CD8-positive, alpha-beta memory T cell (primary cell): Measurements from ENCODE around the gene CBFA2T3. TPM values are rescaled to one million over a fixed set of nuclear protein-coding genes. Genes with fewer than 3 reads are reported as not detected.

Source experiments
- CTCF ChIA-PET: fragments of 350-600 bp; sonication (Branson Sonifier 250); formaldehyde crosslinking; loops from one replicate; lab custom pipeline; 2021; ENCODE audit warnings: antibody characterized with exemption; lab: Charles Lee
- POLR2A ChIA-PET: fragments of 350-600 bp; sonication (Branson Sonifier 250); formaldehyde crosslinking; loops from one replicate; lab custom pipeline; 2021; ENCODE audit warnings: antibody characterized with exemption; lab: Charles Lee
- DNase-seq, 5 donors: peaks; one replicate each; pipeline versions ENCODE4 v3.0.0 to v3.0.0-alpha.2; 2020 to 2022; ENCODE audit warnings: mixed read lengths in 1 of 5
- H3K27ac ChIP-seq: one replicate; pipeline ENCODE4 v1.7.0; 2013; ENCODE audit warnings: low read depth, mild to moderate bottlenecking, low read length, moderate library complexity
- H3K27me3 ChIP-seq: 2 replicates; pipeline ENCODE4 v1.7.0; 2013; ENCODE audit warnings: low read length, mild to moderate bottlenecking; ENCODE audit not compliant: insufficient read depth, poor library complexity, severe bottlenecking
- H3K36me3 ChIP-seq: 2 replicates; pipeline ENCODE4 v1.7.0; 2013; ENCODE audit warnings: mild to moderate bottlenecking, low read length, moderate library complexity; ENCODE audit not compliant: insufficient read depth
- H3K4me1 ChIP-seq: 2 replicates; pipeline ENCODE4 v1.7.0; 2013; ENCODE audit warnings: mild to moderate bottlenecking, low read length, moderate library complexity; ENCODE audit not compliant: insufficient read depth
- H3K4me3 ChIP-seq: 2 replicates; pipeline ENCODE4 v1.7.0; 2013; ENCODE audit warnings: mild to moderate bottlenecking, low read length
- H3K9me3 ChIP-seq: 2 replicates; pipeline ENCODE4 v1.7.0; 2013; ENCODE audit warnings: mild to moderate bottlenecking, low read length
- H3K27ac Mint-ChIP-seq, 8 donors: one replicate each; pipeline ENCODE4 v1.8.0; 2020 to 2021; ENCODE audit warnings: mixed read lengths in 8 of 8, mild to moderate bottlenecking in 6 of 8, inconsistent platforms in 3 of 8, moderate library complexity in 3 of 8
- H3K27me3 Mint-ChIP-seq, 2 donors: one replicate each; pipeline ENCODE4 v1.8.0; 2020 to 2021; ENCODE audit warnings: mixed read lengths in 2 of 2, mild to moderate bottlenecking in 1 of 2, moderate library complexity in 1 of 2
- H3K36me3 Mint-ChIP-seq, 3 donors: one replicate each; pipeline ENCODE4 v1.8.0; 2020 to 2021; ENCODE audit warnings: mixed read lengths in 3 of 3, inconsistent platforms in 1 of 3, mild to moderate bottlenecking in 1 of 3
- H3K4me1 Mint-ChIP-seq, 3 donors: one replicate each; pipeline ENCODE4 v1.8.0; 2020 to 2021; ENCODE audit warnings: mixed read lengths in 3 of 3, inconsistent platforms in 1 of 3, mild to moderate bottlenecking in 1 of 3
- H3K4me3 Mint-ChIP-seq, 7 donors: one replicate each; pipeline ENCODE4 v1.8.0; 2020 to 2021; ENCODE audit warnings: mixed read lengths in 7 of 7, mild to moderate bottlenecking in 6 of 7, moderate library complexity in 4 of 7, inconsistent platforms in 2 of 7
- H3K9me3 Mint-ChIP-seq, 5 donors: one replicate each; pipeline ENCODE4 v1.8.0; 2020 to 2022; ENCODE audit warnings: mixed read lengths in 5 of 5, mild to moderate bottlenecking in 3 of 5, moderate library complexity in 2 of 5, inconsistent platforms in 1 of 5
- polyA plus RNA-seq: library from polyadenylated mRNA; unstranded; fragments of 300-500 nt; fragmentation: Illumina TruSeq; gene quantifications from one replicate; pipeline ENCODE4 v1.2.3, GENCODE V29; 2021
- total RNA-seq, 2 experiments: library from RNA; stranded (reverse); gene quantifications; one replicate each; pipeline ENCODE4 v1.2.3, GENCODE V29; 2021

The CBFA2T3 gene
- total and polyA plus RNA-seq, 3 experiments from 2014 or later = 0.22 TPM; not detected in 2

DNA sequence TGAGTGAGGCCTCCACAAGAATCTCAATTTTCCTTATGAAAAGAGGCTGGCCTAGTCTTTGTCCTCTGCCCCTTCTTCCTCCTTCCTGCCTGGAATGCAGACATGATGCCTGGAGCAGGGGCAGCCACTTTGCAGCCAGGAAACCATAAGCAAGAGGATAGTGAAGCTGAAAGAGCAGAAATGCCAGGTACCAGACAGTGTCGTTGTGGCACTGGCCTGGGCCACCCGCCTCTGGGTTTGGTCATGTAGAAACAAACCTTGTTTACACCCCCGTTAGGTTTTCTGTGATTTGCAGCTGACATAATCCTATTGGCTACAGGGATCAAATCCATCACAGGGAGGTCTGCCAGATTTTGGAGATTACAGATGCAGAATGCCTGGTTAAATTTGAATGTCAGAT lies 16.5 kb downstream of the CBFA2T3 start:
- no peaks in the 10 kb centered on the region for H3K27me3 ChIP-seq
- H3K4me1 Mint-ChIP-seq = peaks cover 11 to 17% (median 12%) of the 10 kb centered on the region in 3 donors
- H3K4me1 ChIP-seq = peaks cover 10% of the 10 kb centered on the region
- no peak overlapping the region for H3K4me3 Mint-ChIP-seq
- H3K36me3 Mint-ChIP-seq = peaks cover 0 to 3% (median 0%) of the 10 kb centered on the region in 3 donors
- H3K9me3 ChIP-seq = no peaks in the 10 kb centered on the region
- H3K27ac Mint-ChIP-seq = no peak overlapping the region
- no peaks in the 10 kb centered on the region for H3K36me3 ChIP-seq
- H3K9me3 Mint-ChIP-seq = no peaks in the 10 kb centered on the region
- no peak overlapping the region for H3K27ac ChIP-seq
- DNase-seq = no peak
- H3K4me3 ChIP-seq = no peak overlapping the region
- ChIA-PET CTCF (no interaction called here), POLR2A (no interaction called here)
- H3K27me3 Mint-ChIP-seq = peaks cover 19 to 45% of the 10 kb centered on the region in 2 donors

DNA sequence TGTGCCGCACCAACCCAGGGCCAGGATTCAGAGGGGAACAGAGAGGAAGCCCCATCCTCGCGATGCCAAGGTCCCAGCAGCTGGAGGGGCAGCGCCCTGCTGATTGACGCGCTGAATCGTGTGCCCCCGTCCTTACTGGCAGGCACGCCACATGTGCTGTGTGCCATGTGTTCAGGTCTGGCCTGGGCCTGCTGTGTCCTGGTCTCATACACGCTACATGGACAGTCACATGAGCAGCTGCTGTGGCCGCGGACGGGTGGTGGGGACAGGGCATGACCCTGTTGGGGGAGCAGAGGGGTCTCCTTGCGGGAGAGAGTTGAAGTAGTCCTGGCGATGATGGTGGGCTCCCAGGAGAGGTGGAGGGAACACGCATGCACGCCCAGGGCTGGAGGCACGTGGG lies 18.0 kb downstream of the CBFA2T3 start:
- Mint-ChIP-seq H3K27ac (peak overlapping the region in 1 of 8 donors; percentile 79), H3K9me3 (no peaks in the 10 kb centered on the region), H3K4me3 (no peak overlapping the region), H3K27me3 (peaks cover 19 to 41% of the 10 kb centered on the region in 2 donors), H3K36me3 (peaks cover 0 to 3% (median 0%) of the 10 kb centered on the region in 3 donors), H3K4me1 (peaks cover 11 to 17% (median 12%) of the 10 kb centered on the region in 3 donors)
- Histone ChIP-seq H3K9me3 (no peaks in the 10 kb centered on the region), H3K27me3 (no peaks in the 10 kb centered on the region), H3K4me3 (no peak overlapping the region), H3K36me3 (no peaks in the 10 kb centered on the region), H3K4me1 (peaks cover 10% of the 10 kb centered on the region), H3K27ac (no peak overlapping the region)
- no peak for DNase-seq
- ChIA-PET CTCF (no interaction called here), POLR2A (no interaction called here)

DNA sequence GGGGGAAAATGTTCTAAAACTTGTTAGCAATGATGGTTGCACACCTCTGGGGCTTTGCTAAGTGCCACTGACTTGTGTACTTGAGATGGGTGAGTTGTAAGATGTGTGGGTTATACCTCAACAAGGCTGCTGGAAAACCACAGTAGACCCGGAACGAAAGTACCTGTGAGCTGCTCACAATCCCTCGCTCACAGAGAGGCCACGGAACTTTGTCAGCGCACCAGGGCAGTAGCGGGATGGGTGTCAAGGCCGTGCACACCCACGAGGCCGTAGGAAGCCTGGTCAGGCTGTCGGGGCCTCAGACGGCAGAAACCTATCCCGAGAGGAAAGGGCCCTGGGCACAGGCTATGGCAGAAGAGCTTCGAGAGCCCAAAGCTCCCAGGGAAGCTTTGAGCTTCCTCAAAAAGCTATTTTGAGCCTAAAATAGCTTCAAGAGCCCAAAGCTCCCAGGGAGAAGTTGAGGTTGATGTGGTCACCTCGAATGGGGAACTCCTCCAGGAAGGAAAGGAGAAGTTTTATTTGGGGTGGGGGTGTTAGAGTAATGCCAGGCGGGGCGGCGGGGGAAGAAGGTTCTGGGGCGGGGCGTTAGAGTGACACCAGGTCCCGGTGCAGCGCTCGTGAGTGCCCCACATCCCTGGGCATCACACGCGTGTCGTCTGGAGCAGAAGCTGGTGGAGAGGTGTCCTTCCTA lies 19.0 kb downstream of the CBFA2T3 start:
- no peaks in the 10 kb centered on the region for H3K9me3 Mint-ChIP-seq
- no peak overlapping the region for H3K27ac ChIP-seq
- no peaks in the 10 kb centered on the region for H3K9me3 ChIP-seq
- peak overlapping the region in 6 of 7 donors; percentile 9 to 78 (median 64) for H3K4me3 Mint-ChIP-seq
- peaks cover 19 to 41% of the 10 kb centered on the region in 2 donors for H3K27me3 Mint-ChIP-seq
- no peaks in the 10 kb centered on the region for H3K36me3 ChIP-seq
- ChIA-PET POLR2A (interaction anchor here (0.6 kb wide), 1 partner anchor 61 kb away, joined by 3 read pairs; no protein-coding TSS in a partner anchor), CTCF (no interaction called here)
- H3K36me3 Mint-ChIP-seq = peaks cover 0 to 3% (median 0%) of the 10 kb centered on the region in 3 donors
- no peak for DNase-seq
- peaks cover 10% of the 10 kb centered on the region for H3K4me1 ChIP-seq
- H3K27me3 ChIP-seq = no peaks in the 10 kb centered on the region
- peaks cover 11 to 17% (median 12%) of the 10 kb centered on the region in 3 donors for H3K4me1 Mint-ChIP-seq
- H3K27ac Mint-ChIP-seq = peak overlapping the region in 3 of 8 donors; percentile 8 to 14 (median 13)
- no peak overlapping the region for H3K4me3 ChIP-seq

DNA sequence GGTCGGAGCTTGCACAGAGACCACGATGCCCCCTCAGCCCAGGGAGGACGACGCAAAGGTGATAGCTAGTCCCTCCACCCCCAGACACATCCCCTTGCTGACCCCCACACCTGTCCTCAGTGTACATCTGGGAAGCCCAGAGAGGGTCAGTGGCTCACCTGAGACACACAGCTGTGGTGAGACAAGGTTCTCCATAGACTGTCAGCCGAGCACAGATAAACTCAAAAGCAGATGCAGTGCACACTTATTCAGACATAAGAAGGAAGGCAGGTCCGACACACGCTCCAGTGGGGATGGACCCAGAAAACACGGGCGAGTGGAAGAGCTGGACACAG lies 19.6 kb downstream of the CBFA2T3 start:
- no peak overlapping the region for H3K4me3 ChIP-seq
- CTCF ChIA-PET = no interaction called here
- peaks cover 11 to 17% (median 12%) of the 10 kb centered on the region in 3 donors for H3K4me1 Mint-ChIP-seq
- peak overlapping the region in 3 of 8 donors; percentile 8 to 72 (median 13) for H3K27ac Mint-ChIP-seq
- POLR2A ChIA-PET = no interaction called here
- peaks cover 10% of the 10 kb centered on the region for H3K4me1 ChIP-seq
- H3K9me3 Mint-ChIP-seq = no peaks in the 10 kb centered on the region
- H3K27me3 Mint-ChIP-seq = peaks cover 17 to 41% of the 10 kb centered on the region in 2 donors
- no peaks in the 10 kb centered on the region for H3K36me3 ChIP-seq
- H3K27ac ChIP-seq = no peak overlapping the region
- peaks cover 0 to 3% (median 0%) of the 10 kb centered on the region in 3 donors for H3K36me3 Mint-ChIP-seq
- DNase-seq = no peak
- no peaks in the 10 kb centered on the region for H3K27me3 ChIP-seq
- no peaks in the 10 kb centered on the region for H3K9me3 ChIP-seq
- peak overlapping the region; percentile 9 to 78 (median 50) for H3K4me3 Mint-ChIP-seq

DNA sequence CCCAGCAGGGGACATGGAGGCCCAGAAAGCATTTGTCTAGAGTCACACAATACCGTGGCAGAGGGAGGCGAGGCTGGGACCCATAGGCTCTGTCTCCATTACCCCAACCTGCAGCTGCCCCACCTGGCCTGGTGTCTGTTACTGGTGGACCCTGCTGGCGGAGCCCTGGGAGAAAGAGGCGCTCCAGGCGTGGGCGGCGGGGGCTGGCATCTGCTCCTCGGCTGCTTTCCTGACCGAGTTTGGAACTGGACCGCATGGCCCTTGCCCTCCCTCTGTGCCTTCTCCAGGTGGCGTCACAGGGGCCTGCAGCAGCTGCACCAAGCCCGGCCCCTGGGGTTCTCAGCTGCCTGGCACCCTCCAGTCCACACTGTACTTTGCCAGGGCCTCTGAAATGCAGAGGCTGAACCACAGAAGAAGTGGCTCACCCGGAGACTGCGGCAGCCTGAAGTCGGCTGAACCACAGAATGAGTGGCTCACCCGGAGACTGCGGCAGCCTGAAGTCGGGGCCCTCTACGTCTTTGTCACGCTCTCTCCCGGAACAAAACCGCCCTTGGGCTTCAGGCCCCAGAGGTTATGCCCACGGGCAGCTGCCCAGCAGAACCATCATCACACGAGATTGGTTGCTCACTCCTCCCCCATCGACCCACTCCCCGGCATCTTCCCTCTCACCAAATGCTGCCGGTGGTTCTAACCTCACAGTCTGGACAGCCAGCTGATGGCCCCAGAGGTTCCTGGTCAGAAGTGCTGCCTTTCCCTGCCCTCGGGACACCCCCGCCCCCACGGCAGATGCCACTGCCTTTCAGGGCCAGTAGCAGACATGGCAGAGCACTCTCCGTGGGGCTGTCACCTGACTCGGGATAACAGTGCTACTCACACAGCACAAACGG lies 20.2 kb downstream of the CBFA2T3 start:
- POLR2A ChIA-PET = no interaction called here
- H3K27ac Mint-ChIP-seq = no peak overlapping the region
- Histone ChIP-seq H3K4me1 (peaks cover 10% of the 10 kb centered on the region), H3K27ac (peak overlapping the region; percentile 4), H3K4me3 (no peak overlapping the region), H3K36me3 (no peaks in the 10 kb centered on the region), H3K27me3 (no peaks in the 10 kb centered on the region), H3K9me3 (no peaks in the 10 kb centered on the region)
- H3K36me3 Mint-ChIP-seq = peaks cover 0 to 3% (median 0%) of the 10 kb centered on the region in 3 donors
- H3K27me3 Mint-ChIP-seq = peaks cover 17 to 35% of the 10 kb centered on the region in 2 donors
- no peak for DNase-seq
- no peaks in the 10 kb centered on the region for H3K9me3 Mint-ChIP-seq
- H3K4me3 Mint-ChIP-seq = peak overlapping the region in 1 of 7 donors; percentile 20
- H3K4me1 Mint-ChIP-seq = peaks cover 11 to 17% (median 12%) of the 10 kb centered on the region in 3 donors
- CTCF ChIA-PET = no interaction called here

DNA sequence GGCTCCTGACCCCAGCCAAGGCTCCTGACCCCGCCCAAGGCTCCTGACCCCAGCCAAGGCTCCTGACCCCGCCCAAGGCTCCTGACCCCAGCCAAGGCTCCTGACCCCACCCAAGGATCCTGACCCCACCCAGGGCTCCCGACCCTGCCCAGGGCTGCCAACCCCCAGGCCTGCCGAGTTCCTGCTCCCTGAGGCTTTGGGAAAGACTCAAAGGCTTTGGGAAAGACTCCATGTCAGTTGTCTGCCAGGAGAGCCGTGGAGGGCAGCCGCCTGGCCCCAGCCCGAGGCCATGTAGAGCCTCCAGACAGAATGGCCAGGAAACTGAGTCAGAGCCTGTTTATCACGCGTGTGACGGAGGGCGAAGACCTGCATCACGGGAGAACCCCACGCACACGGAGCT lies 21.1 kb downstream of the CBFA2T3 start:
- no peaks in the 10 kb centered on the region for H3K27me3 ChIP-seq
- H3K9me3 ChIP-seq = no peaks in the 10 kb centered on the region
- ChIA-PET CTCF (no interaction called here), POLR2A (no interaction called here)
- peaks cover 11 to 17% (median 12%) of the 10 kb centered on the region in 3 donors for H3K4me1 Mint-ChIP-seq
- peaks cover 10% of the 10 kb centered on the region for H3K4me1 ChIP-seq
- no peak overlapping the region for H3K4me3 ChIP-seq
- no peaks in the 10 kb centered on the region for H3K9me3 Mint-ChIP-seq
- no peaks in the 10 kb centered on the region for H3K36me3 ChIP-seq
- peak overlapping the region; percentile 4 for H3K27ac ChIP-seq
- peaks cover 0 to 3% (median 0%) of the 10 kb centered on the region in 3 donors for H3K36me3 Mint-ChIP-seq
- no peak overlapping the region for H3K4me3 Mint-ChIP-seq
- H3K27me3 Mint-ChIP-seq = peaks cover 17 to 34% of the 10 kb centered on the region in 2 donors
- H3K27ac Mint-ChIP-seq = no peak overlapping the region
- DNase-seq = no peak

DNA sequence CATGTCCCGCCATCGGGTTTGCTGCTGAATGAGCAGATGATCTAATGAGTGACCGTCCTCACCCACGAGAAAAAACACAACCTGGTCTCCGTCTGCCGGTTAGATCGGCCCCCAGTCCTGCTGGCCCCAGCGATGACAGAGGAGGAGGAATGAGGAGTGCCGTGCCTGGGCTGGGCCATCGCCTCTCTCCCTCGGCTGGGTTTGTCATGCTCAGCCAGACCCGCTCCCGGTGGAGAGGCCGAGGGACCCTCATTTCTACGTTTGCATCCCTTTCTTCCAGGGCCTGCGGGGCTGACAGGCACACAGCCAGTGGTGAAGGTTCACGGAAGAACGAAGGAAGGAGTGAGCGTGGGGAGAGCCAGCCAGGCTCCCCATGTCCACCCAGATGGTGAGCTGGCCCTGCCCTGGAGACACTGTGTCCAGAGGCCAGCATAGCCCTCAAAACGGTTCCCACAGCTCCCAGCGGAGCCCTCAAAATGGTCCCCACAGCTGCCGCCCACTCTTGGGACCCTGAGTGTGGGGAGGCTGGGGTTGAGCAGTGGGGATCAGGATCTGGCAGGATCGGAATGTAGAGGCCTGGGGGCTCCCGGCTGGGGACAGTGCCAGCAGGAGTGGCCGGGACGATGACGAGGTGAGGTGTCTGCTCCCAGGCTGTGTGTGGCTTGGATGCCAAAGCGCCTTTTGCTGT lies 23.9 kb downstream of the CBFA2T3 start:
- peaks cover 9 to 14% (median 9%) of the 10 kb centered on the region in 3 donors for H3K4me1 Mint-ChIP-seq
- DNase-seq = no peak
- no peak overlapping the region for H3K27ac Mint-ChIP-seq
- ChIA-PET POLR2A (no interaction called here), CTCF (no interaction called here)
- H3K4me3 Mint-ChIP-seq = no peak overlapping the region
- no peaks in the 10 kb centered on the region for H3K9me3 Mint-ChIP-seq
- no peak overlapping the region for H3K4me3 ChIP-seq
- H3K27ac ChIP-seq = no peak overlapping the region
- peaks cover 7 to 17% of the 10 kb centered on the region in 2 donors for H3K27me3 Mint-ChIP-seq
- H3K36me3 ChIP-seq = no peaks in the 10 kb centered on the region
- H3K27me3 ChIP-seq = no peaks in the 10 kb centered on the region
- H3K9me3 ChIP-seq = no peaks in the 10 kb centered on the region
- peaks cover 0 to 3% (median 0%) of the 10 kb centered on the region in 3 donors for H3K36me3 Mint-ChIP-seq
- H3K4me1 ChIP-seq = peaks cover 8% of the 10 kb centered on the region
